Stimulated activated CD8-positive, alpha-beta memory T cell treated with anti-CD3 and anti-CD28 coated beads, Interleukin-15, amount 100 ng/mL, for 24 hours (primary cell): Measurements from ENCODE around the gene THBS2.
"Not testable (repeated sequence)": the region's sequence is repeated elsewhere in the genome, so short reads cannot be mapped to it uniquely, and the experiment has no call there.

ENCODE experiments used
- DNase-seq: peaks from one replicate; pipeline ENCODE4 v3.0.0-alpha.2; 2020; ENCODE audit warnings: low read depth

Gene THBS2

GRCh38 chr6:169208011-169208410 lies 45.6 kb downstream of the THBS2 start:
- DNase-seq = no peak

- no peak for DNase-seq
These were observed 46.2 kb downstream of the THBS2 start for GRCh38 chr6:169207482-169207881.

GRCh38 chr6:169205176-169206160 lies 48.2 kb downstream of the THBS2 start:
- DNase-seq = no peak

- no peak for DNase-seq
These were observed 49.5 kb downstream of the THBS2 start for GRCh38 chr6:169204167-169204566.

- DNase-seq = no peak
These were observed 51.7 kb downstream of the THBS2 start for GRCh38 chr6:169201985-169202384.

- no peak for DNase-seq
These were observed 52.6 kb downstream of the THBS2 start for GRCh38 chr6:169200893-169201514.

- DNase-seq = no peak
These were observed 53.9 kb downstream of the THBS2 start for GRCh38 chr6:169199625-169200335.

- no peak for DNase-seq
These were observed 54.8 kb downstream of the THBS2 start for GRCh38 chr6:169198885-169199284.

- not testable (repeated sequence) for DNase-seq
These were observed 55.7 kb downstream of the THBS2 start for GRCh38 chr6:169197929-169198328.

- not testable (repeated sequence) for DNase-seq
These were observed 57.4 kb downstream of the THBS2 start for GRCh38 chr6:169196279-169196678.

GRCh38 chr6:169194737-169195136 lies 58.9 kb downstream of the THBS2 start:
- no peak for DNase-seq

GRCh38 chr6:169190970-169191369 lies 62.7 kb downstream of the THBS2 start:
- no peak for DNase-seq

GRCh38 chr6:169190144-169190584 lies 63.5 kb downstream of the THBS2 start:
- no peak for DNase-seq

GRCh38 chr6:169189686-169190085 lies 64.0 kb downstream of the THBS2 start:
- no peak for DNase-seq

- DNase-seq = no peak
These were observed 64.5 kb downstream of the THBS2 start for GRCh38 chr6:169189182-169189581.

- DNase-seq = no peak
These were observed 65.2 kb downstream of the THBS2 start for GRCh38 chr6:169188475-169188874.

- no peak for DNase-seq
These were observed 65.6 kb downstream of the THBS2 start for GRCh38 chr6:169188051-169188470.

- DNase-seq = no peak
These were observed 67.0 kb downstream of the THBS2 start for GRCh38 chr6:169186496-169187169.

- DNase-seq = no peak
These were observed 67.8 kb downstream of the THBS2 start for GRCh38 chr6:169185692-169186485.

GRCh38 chr6:169185011-169185521 lies 68.6 kb downstream of the THBS2 start:
- no peak for DNase-seq

- no peak for DNase-seq
These were observed 69.2 kb downstream of the THBS2 start for GRCh38 chr6:169184419-169184818.
